ENCODE data around the gene NR3C2.

GRCh38 chr4:148143174-148143573, 299.0 kb downstream of the NR3C2 start:
- TF ChIP-seq EZH2phosphoT487 (IDR thresholded peaks at IDR 0.05; ENCODE audit: borderline replicate concordance, low read depth, low read length) (no peak), CTCF (conservative IDR thresholded peaks at IDR 0.05; ENCODE audit: low read length) (no peak)

All from OCI-LY7 (cell line).